ENCODE measurements around the gene PCSK1.
"Not testable (repeated sequence)": the region's sequence is repeated elsewhere in the genome, so short reads cannot be mapped to it uniquely, and the experiment has no call there.

Gene PCSK1

GRCh38 chr5:96408841-96409538 lies 24.1 kb downstream of the PCSK1 start:
- H3K27ac ChIP-seq: no peak overlapping the region
- H4K20me1 ChIP-seq: no peaks in the 10 kb centered on the region
- TF ChIP-seq Cebpa-rat (IDR thresholded peaks at IDR 0.05): no peak
- no peak overlapping the region for H3K4me2 ChIP-seq
- peaks cover 0 to 12% (median 0%) of the 10 kb centered on the region in 10 experiments; a peak in 1 of 20 replicates for H3K4me1 ChIP-seq
- no peaks in the 10 kb centered on the region for H3K27me3 ChIP-seq
- H3K4me3 ChIP-seq: no peak overlapping the region
- H3K9me3 ChIP-seq (replicated peaks in 1 of 11): no peaks in the 10 kb centered on the region
- no peaks in the 10 kb centered on the region for H3K36me3 ChIP-seq
- no peak overlapping the region for H3K9ac ChIP-seq

DNA sequence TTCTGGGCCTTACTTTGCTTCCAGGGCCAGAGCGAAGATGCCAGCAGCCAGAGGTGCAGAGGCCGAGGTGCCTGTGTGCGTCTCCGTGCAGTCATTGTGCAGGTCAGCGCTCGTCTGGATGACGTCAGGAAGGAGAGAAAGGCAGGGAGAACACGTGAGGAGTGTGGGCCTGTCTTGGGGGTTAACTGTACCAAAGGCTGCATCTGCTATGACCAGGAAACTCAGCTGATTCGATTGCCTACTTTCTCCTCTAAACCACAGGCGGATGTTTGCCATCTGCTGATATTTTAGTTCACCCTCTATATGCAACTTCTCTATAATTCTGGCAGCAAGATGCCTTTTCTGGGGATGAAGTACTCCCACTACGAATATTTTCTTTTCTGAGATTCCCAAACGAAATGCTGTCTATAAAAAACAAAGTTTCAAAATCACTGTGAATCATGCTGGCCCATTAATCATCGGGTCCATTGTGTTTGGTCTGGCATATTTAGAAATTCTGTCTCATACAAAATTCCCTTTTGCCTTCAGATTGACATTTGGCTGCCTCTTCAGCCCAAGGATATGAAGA lies 24.8 kb downstream of the PCSK1 start:
- Histone ChIP-seq H3K27me3 (no peaks in the 10 kb centered on the region), H3K36me3 (no peaks in the 10 kb centered on the region), H3K9ac (no peak overlapping the region), H3K4me2 (no peak overlapping the region), H4K20me1 (no peaks in the 10 kb centered on the region), H3K4me1 (peaks cover 0 to 12% (median 0%) of the 10 kb centered on the region in 10 experiments; a peak in 1 of 20 replicates), H3K4me3 (no peak overlapping the region), H3K27ac (no peak overlapping the region), H3K9me3 (replicated peaks in 1 of 11) (no peaks in the 10 kb centered on the region)
- no peak for TF ChIP-seq Cebpa-rat (IDR thresholded peaks at IDR 0.05)

DNA sequence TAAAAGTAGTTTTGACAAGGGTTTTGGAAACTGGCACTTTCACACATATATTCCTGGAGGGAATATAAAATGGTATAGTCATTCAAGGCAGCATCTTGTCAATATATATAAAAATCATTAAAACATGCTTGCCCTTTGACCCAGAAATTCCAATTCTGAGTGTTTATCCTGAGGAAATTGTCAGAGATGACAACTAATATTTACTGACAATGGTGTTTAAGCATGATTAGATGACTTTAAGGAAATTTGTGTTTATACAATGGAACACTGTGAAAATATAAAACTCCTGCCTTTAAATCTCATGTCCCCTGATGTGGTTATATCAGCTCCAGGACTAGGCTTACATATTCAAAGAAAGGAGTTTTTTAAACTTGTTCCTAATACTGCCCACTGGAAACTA lies 25.6 kb downstream of the PCSK1 start:
- no peak overlapping the region for H3K27ac ChIP-seq

GRCh38 chr5:96404191-96404867 lies 28.7 kb downstream of the PCSK1 start:
- TF ChIP-seq Cebpa-rat (IDR thresholded peaks at IDR 0.05): no peak
- no peaks in the 10 kb centered on the region for H4K20me1 ChIP-seq
- no peak overlapping the region for H3K27ac ChIP-seq
- no peak overlapping the region for H3K4me2 ChIP-seq
- no peak overlapping the region for H3K4me3 ChIP-seq
- H3K9ac ChIP-seq: no peak overlapping the region
- H3K9me3 ChIP-seq (replicated peaks in 1 of 11): no peaks in the 10 kb centered on the region
- H3K4me1 ChIP-seq: 0 out of 20 replicates have a peak, but pooled peaks cover 0 to 7% (median 0%) of the 10 kb centered on the region in 10 experiments
- no peaks in the 10 kb centered on the region for H3K36me3 ChIP-seq
- H3K27me3 ChIP-seq: no peaks in the 10 kb centered on the region

More for the DNA sequence above, 25.6 kb downstream of the PCSK1 start:
- H3K27me3 ChIP-seq: no peaks in the 10 kb centered on the region
- no peak overlapping the region for H3K4me3 ChIP-seq
- no peaks in the 10 kb centered on the region for H3K36me3 ChIP-seq
- H3K9ac ChIP-seq: no peak overlapping the region
- H3K4me1 ChIP-seq: 0 out of 20 replicates have a peak, but pooled peaks cover 0 to 7% (median 0%) of the 10 kb centered on the region in 10 experiments
- H3K4me2 ChIP-seq: no peak overlapping the region
- H3K9me3 ChIP-seq (replicated peaks in 1 of 11): no peaks in the 10 kb centered on the region
- TF ChIP-seq Cebpa-rat (IDR thresholded peaks at IDR 0.05): no peak
- no peaks in the 10 kb centered on the region for H4K20me1 ChIP-seq

- Histone ChIP-seq H3K9ac (no peak overlapping the region), H4K20me1 (no peaks in the 10 kb centered on the region), H3K36me3 (no peaks in the 10 kb centered on the region), H3K4me3 (no peak overlapping the region), H3K27ac (no peak overlapping the region), H3K9me3 (replicated peaks in 1 of 11) (no peaks in the 10 kb centered on the region), H3K4me2 (no peak overlapping the region), H3K27me3 (no peaks in the 10 kb centered on the region), H3K4me1 (no peaks in the 10 kb centered on the region)
- TF ChIP-seq Cebpa-rat (IDR thresholded peaks at IDR 0.05): no peak
Observed at GRCh38 chr5:96402500-96402899, 30.5 kb downstream of the PCSK1 start.

DNA sequence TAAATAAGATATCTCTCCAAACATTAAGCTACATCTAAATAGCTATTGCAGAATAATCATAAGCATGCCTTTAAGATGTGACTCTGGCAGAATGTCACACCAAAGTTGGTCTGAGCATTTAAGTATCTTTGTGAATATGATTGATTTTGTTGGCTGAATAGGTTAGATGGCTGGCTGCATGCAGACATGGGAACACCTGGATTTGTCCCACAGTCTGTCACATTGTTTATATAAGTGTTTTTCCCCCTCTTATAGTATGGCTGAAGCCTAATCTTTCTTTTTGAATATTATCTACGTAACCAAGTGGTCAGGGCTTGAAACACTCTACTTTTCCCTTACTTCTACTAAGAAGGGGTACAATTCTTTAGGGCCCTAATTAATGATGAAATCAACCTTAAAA lies 36.2 kb downstream of the PCSK1 start:
- no peaks in the 10 kb centered on the region for H3K36me3 ChIP-seq
- no peaks in the 10 kb centered on the region for H4K20me1 ChIP-seq
- no peak overlapping the region for H3K4me3 ChIP-seq
- no peak for TF ChIP-seq Cebpa-rat (IDR thresholded peaks at IDR 0.05)
- no peak overlapping the region for H3K9ac ChIP-seq
- H3K27me3 ChIP-seq: no peaks in the 10 kb centered on the region
- H3K4me2 ChIP-seq: no peak overlapping the region
- no peak overlapping the region for H3K27ac ChIP-seq
- H3K9me3 ChIP-seq (replicated peaks in 1 of 11): no peaks in the 10 kb centered on the region
- H3K4me1 ChIP-seq: no peaks in the 10 kb centered on the region

- H3K4me1 ChIP-seq; H3K9me3 ChIP-seq (replicated peaks in 1 of 11); H3K4me2 ChIP-seq; H3K27ac ChIP-seq; H3K4me3 ChIP-seq; H3K27me3 ChIP-seq; H3K9ac ChIP-seq; H4K20me1 ChIP-seq; H3K36me3 ChIP-seq: not testable (repeated sequence)
Observed at GRCh38 chr5:96395295-96395694, 37.8 kb downstream of the PCSK1 start.

DNA sequence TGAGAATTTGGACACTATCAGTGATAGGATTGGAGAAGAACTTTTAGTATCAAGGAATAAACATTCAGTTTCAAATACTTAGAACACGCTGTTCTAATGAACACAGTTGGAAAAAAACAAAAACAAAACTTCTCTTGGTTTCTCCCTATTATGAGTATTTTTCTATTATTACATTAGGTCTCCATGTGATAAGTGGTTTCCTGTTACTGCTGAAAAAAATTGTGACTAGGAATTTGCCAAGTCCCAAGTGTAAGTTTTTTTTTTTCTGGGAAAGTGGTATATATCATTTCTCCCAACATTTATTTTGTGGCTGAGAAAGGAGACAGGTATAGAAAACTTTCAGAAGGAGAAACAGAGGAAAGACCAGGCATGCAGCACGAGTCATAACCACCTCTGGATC lies 41.1 kb downstream of the PCSK1 start:
- Histone ChIP-seq H3K9me3 (replicated peaks in 1 of 11) (no peaks in the 10 kb centered on the region), H3K27ac (no peak overlapping the region), H3K36me3 (no peaks in the 10 kb centered on the region), H3K4me2 (no peak overlapping the region), H3K4me1 (no peaks in the 10 kb centered on the region), H3K4me3 (no peak overlapping the region), H4K20me1 (no peaks in the 10 kb centered on the region), H3K27me3 (no peaks in the 10 kb centered on the region), H3K9ac (no peak overlapping the region)
- TF ChIP-seq Cebpa-rat (IDR thresholded peaks at IDR 0.05): no peak

DNA sequence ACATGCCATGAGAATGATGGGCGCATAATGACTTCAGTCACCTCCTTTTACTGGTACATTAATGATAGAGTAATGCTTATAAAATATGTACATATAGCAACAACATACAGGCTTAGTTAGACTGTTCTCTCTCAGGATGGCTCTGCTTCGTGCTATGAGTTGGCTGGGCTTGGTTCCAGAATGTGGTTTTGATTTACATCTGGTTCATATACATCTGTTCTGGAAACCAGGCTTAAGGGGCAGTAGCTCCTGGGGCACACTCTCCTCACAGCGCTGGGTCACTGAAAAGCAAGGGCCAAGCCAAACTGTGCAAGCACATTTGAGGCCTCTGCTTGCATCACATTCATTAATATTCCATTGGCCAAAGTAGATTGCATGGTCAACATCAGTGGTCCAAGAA lies 44.9 kb downstream of the PCSK1 start:
- Histone ChIP-seq H3K9ac (no peak overlapping the region), H3K4me2 (no peak overlapping the region), H3K36me3 (no peaks in the 10 kb centered on the region), H3K9me3 (replicated peaks in 1 of 11) (no peaks in the 10 kb centered on the region), H3K27me3 (no peaks in the 10 kb centered on the region), H4K20me1 (no peaks in the 10 kb centered on the region), H3K27ac (no peak overlapping the region), H3K4me1 (peaks cover 0 to 6% (median 0%) of the 10 kb centered on the region in 10 experiments; a peak in 2 of 20 replicates), H3K4me3 (no peak overlapping the region)
- no peak for TF ChIP-seq Cebpa-rat (IDR thresholded peaks at IDR 0.05)

DNA sequence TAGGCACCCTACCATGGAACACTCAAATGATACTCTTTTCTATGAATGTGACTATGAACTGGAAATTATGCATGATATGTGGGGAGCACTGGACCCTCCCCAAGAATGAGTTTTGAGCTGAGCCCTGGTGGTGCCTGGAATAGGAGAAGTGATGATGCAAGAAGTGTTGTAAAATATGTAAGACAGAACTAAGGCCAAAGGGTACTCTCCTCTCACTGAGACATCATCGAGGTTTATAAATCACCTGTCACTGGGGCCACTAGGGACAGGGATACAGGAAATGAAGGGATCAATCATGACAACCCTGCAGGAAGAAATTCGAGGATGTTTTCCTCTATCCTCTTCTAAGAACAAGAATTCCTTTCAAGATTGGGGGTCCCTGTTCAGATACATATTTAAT lies 45.4 kb downstream of the PCSK1 start:
- H3K4me3 ChIP-seq: no peak overlapping the region
- no peaks in the 10 kb centered on the region for H3K27me3 ChIP-seq
- no peaks in the 10 kb centered on the region for H4K20me1 ChIP-seq
- H3K4me2 ChIP-seq: no peak overlapping the region
- no peaks in the 10 kb centered on the region for H3K36me3 ChIP-seq
- no peak for TF ChIP-seq Cebpa-rat (IDR thresholded peaks at IDR 0.05)
- peaks cover 0 to 6% (median 0%) of the 10 kb centered on the region in 10 experiments; a peak in 2 of 20 replicates for H3K4me1 ChIP-seq
- H3K9me3 ChIP-seq (replicated peaks in 1 of 11): no peaks in the 10 kb centered on the region
- H3K9ac ChIP-seq: no peak overlapping the region
- H3K27ac ChIP-seq: no peak overlapping the region

Data from BLaER1 treated with 17β-estradiol and CSF1 and Interleukin-3, amounts not matched to agents 10 nM and 100 nM (cell line).